OCI-LY1 (cell line): ENCODE data around the gene CIAO2A.

Experiments
- EZH2 ChIP-seq: fragments of 200-600 bp; sonication (generic), shearing (Covaris generic); IDR thresholded peaks from 2 replicates; pipeline ENCODE4 v1.8.0; 2017; ENCODE audit warnings: borderline replicate concordance, mixed run types, mild to moderate bottlenecking, antibody characterized with exemption, low read length, moderate library complexity, mixed read lengths
- TF ChIP-seq, protein P1 (sequence below): fragments of 200-600 bp; sonication (generic), shearing (Covaris generic); IDR thresholded peaks from 2 replicates; pipeline ENCODE4 v1.5.1; 2017; ENCODE audit warnings: mild to moderate bottlenecking, antibody characterized with exemption, low read length, moderate library complexity, mixed read lengths

DNA sequence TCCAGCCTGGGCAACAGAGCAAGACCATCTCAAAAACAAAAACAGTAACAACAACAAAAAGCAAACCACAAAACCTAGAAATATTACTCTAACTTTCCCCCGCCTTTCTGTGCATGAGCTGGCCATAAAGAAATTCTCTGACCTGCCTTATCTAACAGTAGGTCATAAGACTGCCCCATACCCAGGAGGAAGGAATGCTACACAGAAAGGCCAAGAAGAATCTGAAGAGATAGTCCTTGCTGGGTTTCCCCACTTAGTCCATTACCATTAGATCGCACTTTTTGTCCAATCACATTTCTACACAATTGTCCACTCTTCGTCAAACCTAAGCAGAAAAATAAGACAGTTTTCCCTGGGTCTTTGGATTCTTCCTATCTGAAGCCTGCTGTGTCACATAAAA lies 23.5 kb downstream of the CIAO2A start:
- TF ChIP-seq, protein P1, sequence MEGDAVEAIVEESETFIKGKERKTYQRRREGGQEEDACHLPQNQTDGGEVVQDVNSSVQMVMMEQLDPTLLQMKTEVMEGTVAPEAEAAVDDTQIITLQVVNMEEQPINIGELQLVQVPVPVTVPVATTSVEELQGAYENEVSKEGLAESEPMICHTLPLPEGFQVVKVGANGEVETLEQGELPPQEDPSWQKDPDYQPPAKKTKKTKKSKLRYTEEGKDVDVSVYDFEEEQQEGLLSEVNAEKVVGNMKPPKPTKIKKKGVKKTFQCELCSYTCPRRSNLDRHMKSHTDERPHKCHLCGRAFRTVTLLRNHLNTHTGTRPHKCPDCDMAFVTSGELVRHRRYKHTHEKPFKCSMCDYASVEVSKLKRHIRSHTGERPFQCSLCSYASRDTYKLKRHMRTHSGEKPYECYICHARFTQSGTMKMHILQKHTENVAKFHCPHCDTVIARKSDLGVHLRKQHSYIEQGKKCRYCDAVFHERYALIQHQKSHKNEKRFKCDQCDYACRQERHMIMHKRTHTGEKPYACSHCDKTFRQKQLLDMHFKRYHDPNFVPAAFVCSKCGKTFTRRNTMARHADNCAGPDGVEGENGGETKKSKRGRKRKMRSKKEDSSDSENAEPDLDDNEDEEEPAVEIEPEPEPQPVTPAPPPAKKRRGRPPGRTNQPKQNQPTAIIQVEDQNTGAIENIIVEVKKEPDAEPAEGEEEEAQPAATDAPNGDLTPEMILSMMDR = no peak
- TF ChIP-seq EZH2 = no peak
